GM18498 (cell line): ENCODE results near the gene UBE2Z.
"Not testable (repeated sequence)": the region's sequence is repeated elsewhere in the genome, so short reads cannot be mapped to it uniquely, and the experiment has no call there.

Experiments
- ATAC-seq: cut with Tn5 transposase; IDR thresholded peaks from one replicate; pipeline ENCODE4 v1.9.1; 2021; ENCODE audit warnings: mild to moderate bottlenecking, moderate library complexity; ENCODE audit not compliant: unreplicated experiment

UBE2Z gene

DNA sequence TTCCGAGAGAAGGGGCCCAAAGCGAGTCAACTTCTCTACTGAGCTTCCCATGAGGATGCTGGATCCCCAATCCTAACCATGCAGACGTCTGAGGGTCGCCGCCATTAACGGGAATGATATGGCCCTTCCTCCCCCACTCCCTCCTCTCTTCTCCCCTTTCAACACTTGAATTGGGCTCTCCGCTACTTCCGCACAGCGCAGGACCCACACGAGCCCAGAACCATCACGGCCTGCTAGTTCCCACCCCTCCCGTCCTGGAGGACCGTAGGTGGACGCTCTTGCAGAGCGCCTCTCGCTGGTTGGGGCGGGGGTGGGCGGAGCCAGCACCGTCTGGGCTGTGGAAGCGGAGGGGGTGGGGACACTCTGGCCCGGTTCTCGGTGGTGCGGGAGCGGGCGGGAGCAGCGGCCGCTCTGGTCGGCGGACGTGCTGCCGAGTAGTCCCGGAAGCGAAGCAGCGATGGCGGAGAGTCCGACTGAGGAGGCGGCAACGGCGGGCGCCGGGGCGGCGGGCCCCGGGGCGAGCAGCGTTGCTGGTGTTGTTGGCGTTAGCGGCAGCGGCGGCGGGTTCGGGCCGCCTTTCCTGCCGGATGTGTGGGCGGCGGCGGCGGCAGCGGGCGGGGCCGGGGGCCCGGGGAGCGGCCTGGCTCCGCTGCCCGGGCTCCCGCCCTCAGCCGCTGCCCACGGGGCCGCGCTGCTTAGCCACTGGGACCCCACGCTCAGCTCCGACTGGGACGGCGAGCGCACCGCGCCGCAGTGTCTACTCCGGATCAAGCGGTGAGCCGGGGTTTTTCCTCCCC lies at the start of gene UBE2Z:
UBE2Z (plus strand) TSS at position 361 of the 797 bp plus-strand sequence; CDS start at position 458, 97 bp downstream.
- ATAC-seq: peak; percentile 78

GRCh38 chr17:48860034-48860433 lies 48.2 kb upstream of the UBE2Z start:
- ATAC-seq: no peak

GRCh38 chr17:48860456-48860855 lies 47.8 kb upstream of the UBE2Z start:
- no peak for ATAC-seq

DNA sequence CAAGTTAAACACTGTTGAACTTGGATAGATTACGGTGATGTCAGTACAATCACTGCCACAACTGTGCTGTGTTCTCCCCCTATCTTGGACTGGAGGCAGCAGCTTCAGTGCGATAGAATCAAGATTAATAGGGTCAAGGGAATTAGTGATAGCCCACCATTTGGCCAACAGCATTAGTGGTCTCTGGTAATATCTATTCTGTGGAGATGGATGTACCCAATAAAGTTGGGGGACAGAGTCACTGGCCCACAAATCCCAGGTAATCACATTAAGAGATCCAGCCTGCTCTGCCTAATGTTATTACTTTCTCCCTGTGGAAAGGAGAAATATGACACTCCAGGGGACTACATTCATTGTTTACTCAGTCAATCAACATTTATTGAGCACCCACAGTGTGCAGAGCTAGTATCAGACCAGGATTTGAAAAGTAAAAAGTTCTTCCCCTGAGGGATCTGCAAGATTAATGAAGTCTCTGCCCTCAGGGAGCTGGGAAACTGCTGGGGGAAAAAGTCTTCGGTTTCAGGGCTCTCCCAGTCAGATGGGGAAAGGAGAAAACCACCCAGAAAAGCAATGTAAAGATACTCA lies 39.2 kb upstream of the UBE2Z start:
- no peak for ATAC-seq

DNA sequence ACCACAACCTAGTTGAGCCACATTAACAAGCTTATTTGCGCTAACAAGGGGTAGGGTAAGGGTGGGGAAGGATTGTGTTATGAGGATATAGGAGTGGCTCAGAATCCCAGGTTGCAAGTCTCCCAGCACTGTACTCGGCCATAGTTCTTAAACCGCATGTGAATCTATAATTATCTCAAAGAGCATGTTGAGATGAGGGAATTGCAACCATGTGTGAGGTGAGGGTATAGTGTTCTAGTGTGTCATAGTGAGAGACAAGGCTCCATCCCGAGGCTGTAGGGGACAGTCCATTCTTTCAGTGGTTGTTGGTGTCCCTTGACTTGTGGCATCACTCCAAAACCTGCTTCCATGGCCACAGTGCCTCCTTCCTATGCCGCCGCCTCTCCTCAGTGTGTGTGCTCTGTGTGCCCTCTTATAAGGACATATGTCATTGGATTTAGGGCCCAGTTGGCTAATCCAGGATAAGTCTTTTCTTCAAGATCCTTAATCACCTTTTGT lies 38.3 kb upstream of the UBE2Z start:
- ATAC-seq: no peak

- ATAC-seq: no peak
Measured at GRCh38 chr17:48871035-48871550, 37.1 kb upstream of the UBE2Z start.

- no peak for ATAC-seq
Measured at GRCh38 chr17:48871551-48872351, 36.5 kb upstream of the UBE2Z start.

GRCh38 chr17:48872409-48872808 lies 35.8 kb upstream of the UBE2Z start:
- not testable (repeated sequence) for ATAC-seq

DNA sequence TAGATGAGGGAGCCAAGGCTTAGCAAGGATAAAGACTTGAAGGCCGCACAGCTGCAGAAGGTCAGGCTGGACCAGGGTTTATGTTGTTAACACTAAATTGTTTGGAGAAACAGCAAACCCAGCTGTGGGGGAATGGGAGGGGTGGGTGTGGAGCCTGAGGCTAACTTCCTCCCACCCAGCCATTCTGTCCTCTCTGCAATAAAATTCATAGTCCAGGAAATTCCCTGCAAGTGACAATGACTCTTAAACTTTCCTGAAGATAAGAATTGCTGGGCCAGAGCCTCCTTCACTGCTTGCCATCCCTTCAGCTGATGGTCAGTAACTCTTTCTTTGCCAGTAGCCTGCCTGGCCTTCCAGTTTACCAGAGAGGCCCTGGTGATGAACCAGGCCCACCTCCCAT lies 35.0 kb upstream of the UBE2Z start:
- ATAC-seq: no peak

DNA sequence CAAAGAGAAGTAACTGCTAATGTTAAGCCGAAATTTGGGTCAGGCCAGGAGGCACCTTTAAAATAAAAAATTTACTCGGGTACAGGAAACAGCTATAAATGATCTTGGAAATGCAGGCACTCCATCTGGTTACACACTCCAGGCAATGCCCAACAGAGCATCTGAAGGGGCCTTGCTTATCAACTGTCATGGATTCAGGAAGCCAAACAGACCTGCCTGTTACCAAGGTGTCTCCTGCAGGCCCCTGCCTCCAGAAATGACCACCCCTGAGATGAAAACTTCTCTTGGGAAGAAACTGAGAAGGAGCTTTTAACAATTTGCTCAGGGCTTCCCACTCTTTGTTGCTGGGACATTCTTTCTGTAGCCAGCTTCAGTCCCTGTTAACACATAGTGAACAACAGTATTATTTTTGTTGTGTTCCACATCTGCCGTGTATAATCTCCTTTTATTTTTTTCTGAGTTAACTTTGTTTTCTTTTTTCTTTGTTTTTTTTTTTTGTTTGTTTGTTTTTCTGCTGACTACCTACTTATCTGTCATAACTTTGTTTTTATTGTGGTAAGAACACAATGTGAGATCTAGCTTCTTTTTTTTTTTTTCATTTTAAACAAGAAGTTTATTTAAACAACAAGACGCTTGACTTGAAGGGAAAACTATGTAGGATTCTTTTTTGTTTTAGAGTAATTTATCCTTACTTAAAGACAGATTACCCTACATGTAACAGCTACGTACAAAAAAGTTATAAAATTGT lies 34.3 kb upstream of the UBE2Z start:
- no peak for ATAC-seq

GRCh38 chr17:48878920-48879898 lies 29.0 kb upstream of the UBE2Z start:
- ATAC-seq: no peak

- no peak for ATAC-seq
Measured at GRCh38 chr17:48882272-48882671, 25.9 kb upstream of the UBE2Z start.

DNA sequence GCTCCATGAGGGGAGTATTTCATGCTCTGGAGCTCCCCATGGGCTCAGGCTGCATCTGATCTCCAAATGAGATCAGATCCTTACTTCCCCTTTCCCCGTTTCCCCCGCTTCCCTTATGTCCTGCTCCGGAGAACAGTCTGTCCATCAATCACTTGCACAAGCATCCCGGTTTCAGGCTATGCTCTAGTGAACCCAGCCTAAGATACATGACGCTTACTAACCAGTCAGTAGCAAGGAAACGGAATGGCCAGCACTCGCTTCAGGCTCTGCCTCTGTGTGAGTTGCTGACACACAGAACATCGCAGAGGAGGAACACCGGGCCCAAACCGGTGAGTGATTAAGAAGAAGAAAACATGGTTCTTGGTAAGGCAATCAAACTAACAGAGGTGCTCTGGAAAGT lies 25.0 kb upstream of the UBE2Z start:
- ATAC-seq: no peak

DNA sequence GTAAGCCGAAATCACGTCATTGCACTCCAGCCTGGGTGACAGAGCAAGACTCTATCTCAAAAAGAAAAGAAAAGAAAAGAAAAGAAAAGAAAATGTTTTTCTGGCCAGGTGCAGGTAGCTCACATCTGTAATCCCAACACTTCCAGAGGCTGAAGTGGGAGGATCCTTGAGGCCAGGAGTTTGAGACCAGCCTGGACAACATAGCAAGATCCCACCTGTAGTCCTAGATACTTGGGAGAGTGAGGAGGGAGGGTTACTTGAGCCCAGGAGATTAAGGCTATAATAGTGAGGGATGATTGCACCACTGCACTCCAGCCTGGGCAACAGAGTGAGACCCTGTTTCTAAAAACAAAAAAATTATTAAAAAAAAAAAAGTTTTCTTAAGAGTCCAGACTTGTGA lies 18.1 kb upstream of the UBE2Z start:
- ATAC-seq: no peak

- ATAC-seq: no peak
Measured at GRCh38 chr17:48892940-48893645, 15.1 kb upstream of the UBE2Z start.

DNA sequence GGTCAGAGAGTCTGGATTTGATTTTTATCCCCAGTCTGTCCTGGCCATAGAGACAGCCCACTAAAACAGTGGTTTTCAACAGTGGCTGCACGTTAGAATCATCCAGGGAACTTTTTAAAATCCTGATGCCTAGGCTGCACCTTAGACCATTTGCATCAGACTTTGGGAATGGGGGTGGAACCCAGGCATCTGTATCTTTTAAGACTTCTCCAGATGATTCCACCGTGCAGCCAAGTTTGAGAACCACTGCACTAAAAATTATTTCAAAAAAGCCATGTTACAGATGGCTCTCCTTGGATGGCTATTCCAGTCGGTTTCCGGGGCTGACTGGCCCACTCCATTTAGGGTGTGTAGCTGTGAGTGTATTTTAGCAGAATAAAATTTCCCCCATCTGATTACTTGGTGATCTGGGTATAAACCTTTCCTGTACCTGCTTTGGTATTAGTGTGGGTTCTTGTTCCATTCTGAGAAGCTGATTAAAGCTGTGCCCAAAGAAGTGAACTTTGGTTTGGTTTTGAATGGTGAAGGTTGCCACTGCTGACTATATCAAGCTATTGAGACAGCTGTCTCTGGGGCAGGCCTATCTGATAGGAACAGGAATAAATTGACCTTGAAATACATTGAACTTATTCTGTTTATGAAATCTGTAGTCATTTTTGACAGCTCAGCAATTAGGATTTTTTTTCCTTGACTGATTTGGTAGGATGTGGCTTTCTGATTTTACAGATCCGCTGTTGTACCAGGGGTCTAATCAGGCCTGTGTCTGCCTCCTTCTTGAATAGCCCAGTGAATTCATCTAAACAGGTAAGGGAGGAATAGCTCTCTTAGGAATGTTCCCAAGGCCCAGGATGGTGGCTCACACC lies 14.3 kb upstream of the UBE2Z start:
- no peak for ATAC-seq

GRCh38 chr17:48894886-48895285 lies 13.3 kb upstream of the UBE2Z start:
- ATAC-seq: no peak

- no peak for ATAC-seq
Measured at GRCh38 chr17:48901241-48901640, 7.0 kb upstream of the UBE2Z start.
